Measurements from ENCODE around the gene HDAC4. TPM values are rescaled to one million over a fixed set of nuclear protein-coding genes. Genes with fewer than 3 reads are reported as not detected.

Gene HDAC4
- total RNA-seq, 1 donor, result 28.3 TPM

GRCh38 chr2:239213643-239214101, 187.1 kb downstream of the HDAC4 start:
- H3K4me3 ChIP-seq (ENCODE audit: low read depth, low read length), result no peak overlapping the region
- TF ChIP-seq, protein P1, sequence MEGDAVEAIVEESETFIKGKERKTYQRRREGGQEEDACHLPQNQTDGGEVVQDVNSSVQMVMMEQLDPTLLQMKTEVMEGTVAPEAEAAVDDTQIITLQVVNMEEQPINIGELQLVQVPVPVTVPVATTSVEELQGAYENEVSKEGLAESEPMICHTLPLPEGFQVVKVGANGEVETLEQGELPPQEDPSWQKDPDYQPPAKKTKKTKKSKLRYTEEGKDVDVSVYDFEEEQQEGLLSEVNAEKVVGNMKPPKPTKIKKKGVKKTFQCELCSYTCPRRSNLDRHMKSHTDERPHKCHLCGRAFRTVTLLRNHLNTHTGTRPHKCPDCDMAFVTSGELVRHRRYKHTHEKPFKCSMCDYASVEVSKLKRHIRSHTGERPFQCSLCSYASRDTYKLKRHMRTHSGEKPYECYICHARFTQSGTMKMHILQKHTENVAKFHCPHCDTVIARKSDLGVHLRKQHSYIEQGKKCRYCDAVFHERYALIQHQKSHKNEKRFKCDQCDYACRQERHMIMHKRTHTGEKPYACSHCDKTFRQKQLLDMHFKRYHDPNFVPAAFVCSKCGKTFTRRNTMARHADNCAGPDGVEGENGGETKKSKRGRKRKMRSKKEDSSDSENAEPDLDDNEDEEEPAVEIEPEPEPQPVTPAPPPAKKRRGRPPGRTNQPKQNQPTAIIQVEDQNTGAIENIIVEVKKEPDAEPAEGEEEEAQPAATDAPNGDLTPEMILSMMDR (IDR thresholded peaks at IDR 0.05; ENCODE audit: insufficient read depth, low read length), result no peak
- no peak for DNase-seq (ENCODE audit: low read depth)

- DNase-seq (ENCODE audit: low read depth), result no peak
Measured at GRCh38 chr2:239212929-239213642, 187.7 kb downstream of the HDAC4 start.

DNA sequence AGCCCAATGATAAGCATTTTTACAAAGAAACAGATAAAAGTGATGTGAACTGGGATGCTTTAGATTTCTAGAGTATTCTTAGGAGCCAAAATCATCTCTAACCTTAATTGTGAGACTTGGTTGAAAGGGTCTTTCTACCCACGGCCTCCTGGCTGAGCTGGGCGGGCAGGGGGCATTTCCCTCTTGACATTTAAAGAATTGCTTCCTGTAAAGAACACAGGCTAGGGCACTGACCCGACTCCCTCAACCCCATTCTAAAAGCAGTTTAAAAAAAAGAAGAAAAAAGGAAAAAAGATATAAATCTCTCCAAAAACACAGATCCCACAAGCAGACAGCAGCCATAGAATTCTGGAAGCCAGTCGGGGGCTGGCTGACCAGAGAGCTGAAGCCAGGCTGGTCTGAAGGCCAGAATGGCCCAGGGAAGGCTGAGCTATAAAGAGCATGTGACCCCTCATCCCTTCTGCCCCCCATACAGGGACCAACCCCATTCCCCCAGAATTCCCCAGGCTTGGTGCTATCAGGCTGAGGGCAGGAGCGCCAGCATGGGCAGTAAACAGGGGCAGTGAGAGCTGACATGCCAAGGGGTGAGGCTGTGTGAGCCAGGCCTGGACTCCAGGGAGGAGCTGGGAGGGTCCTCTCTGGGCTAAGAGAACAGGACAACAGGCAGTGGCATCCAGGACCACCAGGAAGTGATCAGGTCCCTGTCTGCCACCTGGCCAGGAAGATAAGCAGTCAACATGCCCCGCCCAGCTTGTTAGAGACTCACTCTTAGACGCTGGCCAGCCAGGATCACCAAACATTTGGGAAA, 188.5 kb downstream of the HDAC4 start:
- no peak for DNase-seq (ENCODE audit: low read depth)
- no peak overlapping the region for H3K4me3 ChIP-seq (ENCODE audit: low read depth, low read length)
- TF ChIP-seq, protein P1 (IDR thresholded peaks at IDR 0.05; ENCODE audit: insufficient read depth, low read length), result no peak

More at GRCh38 chr2:239212929-239213642, 187.7 kb downstream of the HDAC4 start:
- no peak overlapping the region for H3K4me3 ChIP-seq (ENCODE audit: low read depth, low read length)
- TF ChIP-seq, protein P1 (IDR thresholded peaks at IDR 0.05; ENCODE audit: insufficient read depth, low read length), result no peak

DNA sequence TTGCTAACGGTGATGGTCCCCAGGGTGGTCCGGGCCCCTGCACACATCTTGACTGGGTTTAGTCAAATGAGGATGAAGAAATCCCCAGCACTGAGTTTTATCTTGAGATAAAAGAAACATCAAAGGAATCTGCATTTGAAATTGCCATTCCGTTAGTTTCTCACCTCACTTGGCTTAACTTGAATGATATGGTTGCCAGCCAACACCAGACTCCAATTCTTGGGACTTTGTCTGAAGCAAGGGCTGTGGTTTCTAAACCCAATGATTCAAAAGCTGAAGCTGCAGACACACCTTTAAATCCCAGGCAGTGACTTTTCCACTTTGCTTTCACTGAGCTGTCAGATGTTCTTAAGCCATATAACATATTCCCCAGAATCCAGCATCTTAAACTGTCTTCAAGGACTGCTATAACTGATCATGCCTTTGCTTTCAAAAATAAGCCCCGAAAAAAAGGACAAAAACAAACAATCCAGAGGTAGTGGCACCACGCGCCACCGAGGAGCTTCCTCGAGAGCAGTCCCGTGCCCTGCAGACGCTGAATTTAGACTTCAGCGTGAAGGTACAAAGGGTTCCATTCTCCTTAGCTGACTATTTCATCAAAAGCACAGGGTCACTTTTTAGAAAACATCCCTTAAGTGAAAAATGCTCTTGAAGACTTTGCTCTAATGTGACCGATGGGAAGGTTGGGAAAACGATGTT, 189.3 kb downstream of the HDAC4 start:
- H3K4me3 ChIP-seq (ENCODE audit: low read depth, low read length), result no peak overlapping the region

GRCh38 chr2:239209783-239210182, 191.0 kb downstream of the HDAC4 start:
- TF ChIP-seq, protein P1 (IDR thresholded peaks at IDR 0.05; ENCODE audit: insufficient read depth, low read length), result no peak
- no peak overlapping the region for H3K4me3 ChIP-seq (ENCODE audit: low read depth, low read length)
- no peak for DNase-seq (ENCODE audit: low read depth)

More for the DNA sequence above, 189.3 kb downstream of the HDAC4 start:
- peak; percentile 29 for DNase-seq (ENCODE audit: low read depth)
- TF ChIP-seq, protein P1 (IDR thresholded peaks at IDR 0.05; ENCODE audit: insufficient read depth, low read length), result no peak

GRCh38 chr2:239208465-239209180, 192.2 kb downstream of the HDAC4 start:
- DNase-seq (ENCODE audit: low read depth), result no peak
- TF ChIP-seq, protein P1 (IDR thresholded peaks at IDR 0.05; ENCODE audit: insufficient read depth, low read length), result no peak
- H3K4me3 ChIP-seq (ENCODE audit: low read depth, low read length), result no peak overlapping the region

All from fibroblast of the aortic adventitia (primary cell).